OCI-LY3 (cell line): ENCODE measurements around the gene NSL1.

Experiments
- EZH2phosphoT487 ChIP-seq: fragments of 200-600 bp; shearing (Covaris generic); IDR thresholded peaks from 2 replicates; pipeline ENCODE4 v1.6.1; 2018; ENCODE audit warnings: antibody characterized with exemption, mixed run types, low read depth
- TF ChIP-seq, protein P1 (sequence below): fragments of 200-600, 300-600 bp; sonication (generic); IDR thresholded peaks from 2 replicates; pipeline ENCODE4 v1.5.1; 2014; ENCODE audit warnings: antibody characterized with exemption, low read length, low read depth

DNA sequence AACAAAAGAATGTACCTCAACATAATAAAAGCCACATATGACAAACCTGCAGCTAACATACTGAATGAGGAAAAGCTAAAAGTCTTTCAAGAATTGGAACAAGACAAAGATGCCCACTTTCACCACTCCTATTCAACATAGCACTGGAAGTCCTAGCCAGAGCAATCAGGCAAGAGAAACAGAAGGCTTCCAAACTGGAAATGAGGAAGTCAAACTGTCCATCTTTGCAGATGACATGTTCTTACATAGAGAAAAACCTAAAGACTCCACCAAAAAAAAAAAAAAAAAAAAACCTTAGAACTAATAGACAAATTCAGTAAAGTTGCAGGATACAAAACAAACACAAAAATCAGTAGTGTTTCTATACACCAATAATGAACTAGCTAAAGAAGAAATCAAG lies 20.2 kb downstream of the NSL1 start:
- TF ChIP-seq, protein P1, sequence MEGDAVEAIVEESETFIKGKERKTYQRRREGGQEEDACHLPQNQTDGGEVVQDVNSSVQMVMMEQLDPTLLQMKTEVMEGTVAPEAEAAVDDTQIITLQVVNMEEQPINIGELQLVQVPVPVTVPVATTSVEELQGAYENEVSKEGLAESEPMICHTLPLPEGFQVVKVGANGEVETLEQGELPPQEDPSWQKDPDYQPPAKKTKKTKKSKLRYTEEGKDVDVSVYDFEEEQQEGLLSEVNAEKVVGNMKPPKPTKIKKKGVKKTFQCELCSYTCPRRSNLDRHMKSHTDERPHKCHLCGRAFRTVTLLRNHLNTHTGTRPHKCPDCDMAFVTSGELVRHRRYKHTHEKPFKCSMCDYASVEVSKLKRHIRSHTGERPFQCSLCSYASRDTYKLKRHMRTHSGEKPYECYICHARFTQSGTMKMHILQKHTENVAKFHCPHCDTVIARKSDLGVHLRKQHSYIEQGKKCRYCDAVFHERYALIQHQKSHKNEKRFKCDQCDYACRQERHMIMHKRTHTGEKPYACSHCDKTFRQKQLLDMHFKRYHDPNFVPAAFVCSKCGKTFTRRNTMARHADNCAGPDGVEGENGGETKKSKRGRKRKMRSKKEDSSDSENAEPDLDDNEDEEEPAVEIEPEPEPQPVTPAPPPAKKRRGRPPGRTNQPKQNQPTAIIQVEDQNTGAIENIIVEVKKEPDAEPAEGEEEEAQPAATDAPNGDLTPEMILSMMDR, result no peak
- no peak for TF ChIP-seq EZH2phosphoT487
